Activated naive CD4-positive, alpha-beta T cell treated with anti-CD3 and anti-CD28 coated beads, Interleukin-2, amount 50 U/mL, for 72 hours (primary cell): ENCODE data around the gene TMEM86A. TPM values are rescaled to one million over a fixed set of nuclear protein-coding genes. Genes with fewer than 3 reads are reported as not detected.
A peak's percentile ranks its signal among the peaks of the same experiment; 100 is the strongest.

Experiments
- ATAC-seq, 2 donors: fragments of 150-1000 bp; cut with Tn5 transposase; 2 replicates each; pipeline ENCODE4 v1.10.0; 2021; ENCODE audit warnings: mild to moderate bottlenecking in 2 of 2, moderate library complexity in 2 of 2
- DNase-seq, 2 donors: peaks; one replicate each; pipeline ENCODE4 v3.0.0; 2021 to 2022; ENCODE audit warnings: low spot score in 2 of 2
- H3K27ac Mint-ChIP-seq, 2 donors: one replicate each; pipeline ENCODE4 v1.8.0; 2022; ENCODE audit warnings: mild to moderate bottlenecking in 2 of 2, mixed read lengths in 2 of 2
- H3K36me3 Mint-ChIP-seq, 2 donors: one replicate each; pipeline ENCODE4 v1.8.0; 2022; ENCODE audit warnings: mixed read lengths in 2 of 2
- H3K9me3 Mint-ChIP-seq, 2 donors: one replicate each; pipeline ENCODE4 v1.8.0; 2022; ENCODE audit warnings: mixed read lengths in 2 of 2
- total RNA-seq, 2 donors: library from RNA; stranded (reverse); gene quantifications; one replicate each; pipeline ENCODE4 v1.2.3, GENCODE V29; 2022

TMEM86A gene
- total RNA-seq, 2 donors from 2014 or later, result 0.16 to 1.5 TPM

DNA sequence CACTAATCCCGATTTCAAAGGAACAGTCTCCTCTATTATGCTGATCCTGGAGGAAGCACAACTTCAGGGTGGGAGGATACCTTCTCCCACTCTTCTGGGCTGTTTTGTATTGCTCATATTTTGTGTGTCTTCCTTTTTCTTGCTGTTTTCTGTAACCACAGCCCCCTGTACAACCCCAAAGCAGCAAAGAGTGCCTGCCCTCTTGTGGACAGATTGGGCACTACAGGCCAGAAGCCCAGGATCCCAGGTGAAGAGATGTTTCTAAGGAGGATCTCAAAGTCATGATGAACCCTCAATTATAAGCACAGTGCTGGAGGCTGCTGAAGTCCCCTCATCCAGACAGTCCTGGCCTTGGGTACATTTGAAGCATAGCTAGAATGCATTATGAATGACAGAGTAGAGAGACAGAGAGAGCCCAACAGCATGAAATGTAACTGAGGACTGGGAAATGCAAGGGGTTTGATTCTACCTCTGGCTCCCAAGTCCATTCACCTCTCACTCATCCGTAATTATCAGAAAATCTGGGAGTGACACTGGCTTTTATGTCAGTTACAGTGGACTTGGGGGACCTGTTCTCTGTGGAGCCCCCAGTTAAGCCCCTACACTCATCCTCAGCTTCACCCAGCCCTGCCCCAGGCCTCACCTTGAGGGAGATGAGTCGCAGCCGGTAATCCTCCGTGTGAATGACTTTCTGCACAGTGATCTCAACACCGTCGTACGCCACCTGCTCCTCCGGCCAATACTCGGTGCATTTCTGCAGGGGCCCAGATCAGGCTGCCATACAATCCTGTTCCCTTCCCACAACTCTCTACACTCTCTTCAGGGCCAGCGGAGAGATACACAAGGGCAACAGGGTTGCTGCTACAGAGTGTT is 33.6 kb downstream of the TMEM86A start:
- H3K36me3 Mint-ChIP-seq, result no peaks in the 10 kb centered on the region
- DNase-seq, result peak in 1 of 2 donors; percentile 74
- H3K9me3 Mint-ChIP-seq, result no peaks in the 10 kb centered on the region
- no peak overlapping the region for H3K27ac Mint-ChIP-seq
- peak; percentile 74 to 75 for ATAC-seq

DNA sequence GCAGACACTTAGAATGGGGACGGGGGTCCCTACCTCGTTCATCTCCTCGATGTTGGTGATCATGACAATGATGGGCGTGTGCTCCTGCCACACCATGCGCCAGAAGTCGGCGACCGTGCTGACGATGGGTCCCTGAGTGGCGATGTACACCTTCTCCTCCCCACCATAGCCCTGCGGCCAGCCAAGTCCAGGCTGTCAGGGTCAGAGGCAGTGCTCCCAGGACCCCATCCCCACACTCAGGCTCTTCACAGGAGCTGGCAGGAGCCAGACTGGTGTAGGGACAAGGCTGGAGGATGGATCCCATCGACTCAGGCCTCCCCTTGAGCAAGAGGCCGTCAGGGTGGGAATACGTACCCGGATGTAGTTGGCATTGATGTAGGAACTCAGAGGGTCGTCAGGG is 34.6 kb downstream of the TMEM86A start:
- ATAC-seq, result no peak
- Mint-ChIP-seq H3K9me3 (no peaks in the 10 kb centered on the region), H3K27ac (no peak overlapping the region), H3K36me3 (no peaks in the 10 kb centered on the region)
- no peak for DNase-seq

DNA sequence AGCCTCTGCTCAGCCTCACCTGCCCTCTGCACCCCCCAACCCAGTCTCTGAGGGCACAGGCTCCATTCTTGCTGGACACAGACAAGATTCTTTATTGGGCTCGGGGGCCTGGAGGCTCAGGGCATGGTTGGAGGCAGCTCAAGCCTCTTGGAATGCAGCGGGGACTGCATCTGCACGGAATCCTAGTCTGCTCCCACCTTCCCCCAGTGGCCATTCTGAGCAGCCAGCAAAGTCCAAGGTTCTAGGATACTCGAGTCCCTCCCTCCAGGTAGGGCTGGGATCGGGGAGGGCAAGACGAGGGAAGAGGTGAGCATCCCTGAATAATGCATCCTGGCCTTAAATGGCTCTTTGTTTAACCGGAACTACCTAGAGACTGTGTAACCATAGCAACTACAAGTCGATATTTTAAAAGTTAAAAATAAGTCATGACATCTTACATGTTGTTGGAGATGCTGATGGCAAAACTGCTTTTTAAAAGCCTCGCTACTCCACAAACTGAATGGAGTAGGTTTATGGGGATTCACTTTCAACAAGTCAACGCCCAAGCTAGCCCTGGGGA is 38.1 kb downstream of the TMEM86A start:
- H3K9me3 Mint-ChIP-seq, result no peaks in the 10 kb centered on the region
- no peaks in the 10 kb centered on the region for H3K36me3 Mint-ChIP-seq
- no peak overlapping the region for H3K27ac Mint-ChIP-seq
- ATAC-seq (no peak), DNase-seq (no peak)

DNA sequence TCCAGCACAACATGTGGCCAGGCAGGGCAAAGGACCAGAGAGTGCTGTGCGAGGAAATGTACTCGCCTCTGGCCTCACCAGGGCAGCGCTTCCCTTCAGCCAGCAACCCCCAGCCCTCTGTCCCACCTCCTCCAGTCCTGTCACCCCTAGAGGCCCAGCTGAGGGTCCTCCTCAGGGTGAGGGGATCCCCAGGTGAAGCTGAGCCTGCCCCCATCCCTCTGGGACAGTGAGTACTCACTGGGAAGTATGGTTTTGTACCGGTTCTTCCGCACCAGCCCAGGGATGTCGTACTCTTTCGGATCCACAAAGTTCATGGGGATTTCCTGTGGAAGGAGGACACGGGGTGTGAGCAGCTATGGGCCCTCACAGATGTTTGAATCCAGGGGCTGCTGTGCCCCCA is 39.1 kb downstream of the TMEM86A start:
- Mint-ChIP-seq H3K9me3 (no peaks in the 10 kb centered on the region), H3K36me3 (no peaks in the 10 kb centered on the region), H3K27ac (peak overlapping the region in 1 of 2 donors; percentile 25)
- DNase-seq (no peak), ATAC-seq (no peak)

DNA sequence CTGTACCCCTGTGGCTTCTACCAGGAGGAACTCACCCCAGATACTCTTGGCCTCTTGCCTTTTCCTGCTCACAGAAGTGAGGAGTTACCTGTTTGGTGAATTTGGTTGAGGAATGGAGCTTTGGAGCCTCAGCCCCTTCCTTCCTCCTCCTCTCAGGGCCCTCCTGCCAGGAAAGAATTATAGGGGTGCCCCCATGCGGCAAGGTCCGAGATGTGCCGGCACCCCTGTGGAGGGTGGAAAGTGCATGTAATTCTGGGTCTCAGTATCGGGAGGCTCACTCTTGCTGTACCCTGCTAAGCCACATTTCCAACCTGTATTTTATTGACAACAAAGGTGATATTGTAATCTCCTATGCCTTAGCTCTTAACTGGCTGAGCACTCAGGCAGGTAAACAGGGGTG is 41.1 kb downstream of the TMEM86A start:
- no peaks in the 10 kb centered on the region for H3K9me3 Mint-ChIP-seq
- no peak for ATAC-seq
- DNase-seq, result no peak
- H3K27ac Mint-ChIP-seq, result no peak overlapping the region
- H3K36me3 Mint-ChIP-seq, result no peaks in the 10 kb centered on the region

DNA sequence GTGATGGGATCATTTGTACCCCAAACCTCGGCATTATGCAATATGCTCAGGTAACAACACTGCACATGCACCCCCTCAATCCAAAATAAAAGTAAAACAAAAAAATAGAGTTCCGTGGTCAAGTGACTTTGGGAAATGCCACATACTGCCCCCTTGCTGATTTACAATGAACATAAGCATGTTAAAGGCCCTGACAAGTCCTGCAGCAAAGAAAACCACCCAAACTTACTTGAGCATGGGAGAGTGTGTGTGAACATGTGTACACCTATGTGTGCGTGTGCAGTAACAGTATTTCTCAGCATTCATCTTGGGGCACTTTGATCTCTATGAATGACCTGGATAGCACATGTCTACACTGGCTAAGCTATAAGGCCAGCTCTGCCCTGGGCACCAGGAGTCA is 43.2 kb downstream of the TMEM86A start:
- ATAC-seq (no peak), DNase-seq (no peak)
- no peaks in the 10 kb centered on the region for H3K9me3 Mint-ChIP-seq
- H3K36me3 Mint-ChIP-seq, result no peaks in the 10 kb centered on the region
- no peak overlapping the region for H3K27ac Mint-ChIP-seq

DNA sequence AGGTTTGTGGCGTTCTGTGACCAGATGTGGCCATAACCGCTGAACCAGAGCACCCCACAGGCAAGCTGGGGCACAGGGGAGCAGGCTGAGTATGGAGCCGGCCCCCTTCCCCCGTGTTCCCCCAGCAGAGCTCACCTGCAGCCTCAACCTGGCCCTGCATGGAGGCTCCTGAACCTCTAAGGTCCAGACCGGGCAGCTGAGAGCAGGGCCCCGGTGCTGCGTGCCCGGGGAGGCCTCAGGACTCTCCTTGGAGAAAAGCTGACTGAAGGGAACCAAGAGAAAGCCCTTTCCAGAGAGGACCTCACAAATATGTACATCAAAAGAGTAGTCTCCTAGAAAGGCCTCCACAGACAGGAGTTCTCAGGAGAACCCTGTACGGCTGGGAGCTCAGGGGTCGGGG is 44.8 kb downstream of the TMEM86A start:
- no peaks in the 10 kb centered on the region for H3K9me3 Mint-ChIP-seq
- DNase-seq (no peak), ATAC-seq (no peak)
- no peak overlapping the region for H3K27ac Mint-ChIP-seq
- no peaks in the 10 kb centered on the region for H3K36me3 Mint-ChIP-seq

DNA sequence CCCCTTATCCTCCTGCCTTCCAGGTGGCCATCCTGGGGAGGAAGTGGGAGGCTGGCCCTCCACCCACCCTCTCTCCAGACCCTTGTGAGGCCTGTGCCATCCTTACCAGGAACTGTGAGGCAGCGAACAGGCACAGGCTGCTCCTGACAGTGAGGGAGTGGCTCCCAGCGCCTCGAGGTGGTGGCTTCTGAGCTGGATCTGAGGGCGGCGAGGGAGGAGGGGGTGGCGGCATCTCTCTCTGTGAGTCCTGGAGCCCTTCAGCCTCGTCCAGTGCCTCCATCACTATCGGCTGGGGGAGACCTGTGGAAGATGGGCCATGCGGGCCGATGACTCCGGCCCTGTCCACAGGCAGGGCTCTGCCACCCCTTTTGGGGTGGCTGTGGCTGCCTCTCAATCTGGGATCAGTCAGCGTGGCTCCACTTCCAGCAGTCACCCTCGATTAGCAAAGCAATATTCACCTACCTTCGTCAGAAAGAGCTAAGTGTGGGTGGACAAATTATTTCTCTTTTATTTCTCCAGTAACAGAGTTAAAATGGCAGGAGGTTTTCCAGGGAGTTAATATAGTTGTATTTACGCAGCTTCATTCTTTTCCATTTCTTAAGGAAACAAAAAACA is 45.4 kb downstream of the TMEM86A start:
- ATAC-seq (no peak), DNase-seq (no peak)
- Mint-ChIP-seq H3K9me3 (no peaks in the 10 kb centered on the region), H3K27ac (no peak overlapping the region), H3K36me3 (no peaks in the 10 kb centered on the region)

DNA sequence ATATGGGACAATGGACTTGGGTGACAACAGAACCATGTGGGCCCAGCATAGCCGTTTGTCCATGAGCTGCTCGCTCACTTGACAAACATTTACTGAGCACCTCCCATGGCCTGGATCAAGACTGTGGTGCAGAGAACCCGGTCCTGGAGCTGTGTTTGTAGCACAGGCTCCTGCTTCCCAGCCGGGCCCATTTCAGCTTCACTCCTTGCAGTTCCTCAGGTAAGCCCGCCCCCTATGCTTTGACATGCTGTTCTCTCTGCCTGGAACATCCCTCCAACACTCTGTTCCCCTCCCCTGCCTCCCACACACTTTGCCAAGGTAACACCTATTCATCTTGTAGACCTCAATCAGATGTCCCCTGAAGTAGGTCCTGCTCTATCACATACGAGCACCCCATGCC is 46.7 kb downstream of the TMEM86A start:
- no peak for DNase-seq
- no peak for ATAC-seq
- Mint-ChIP-seq H3K36me3 (no peaks in the 10 kb centered on the region), H3K9me3 (no peaks in the 10 kb centered on the region), H3K27ac (no peak overlapping the region)

DNA sequence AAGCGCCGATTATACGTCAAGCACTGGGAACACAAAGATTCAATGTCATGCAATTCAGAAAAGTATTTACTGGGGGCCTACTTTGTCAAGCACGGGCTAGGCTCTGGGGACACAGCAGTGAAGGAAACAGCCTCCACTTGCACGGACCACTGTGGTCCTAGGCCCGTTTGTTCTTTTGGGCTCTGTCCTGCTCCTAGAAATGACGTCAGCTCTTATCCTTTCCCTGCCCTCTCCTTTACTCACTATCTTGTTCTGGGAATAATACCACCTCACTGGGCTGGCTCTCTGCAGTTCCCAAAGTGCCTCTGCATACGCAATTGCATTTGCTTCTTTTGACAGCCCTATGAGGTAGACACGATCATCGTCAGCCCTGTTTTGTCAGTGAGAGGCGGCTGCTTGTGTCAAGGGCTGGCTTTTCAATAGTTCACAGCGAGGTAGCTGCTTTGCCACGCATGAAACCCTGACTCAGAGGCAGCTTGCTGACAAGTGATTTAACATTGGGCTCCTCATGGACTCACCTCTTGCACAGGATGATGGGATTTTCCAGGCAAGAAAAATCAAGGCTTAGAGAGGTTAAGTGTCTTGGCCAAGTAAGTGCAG is 50.3 kb downstream of the TMEM86A start:
- no peak for ATAC-seq
- Mint-ChIP-seq H3K27ac (no peak overlapping the region), H3K36me3 (no peaks in the 10 kb centered on the region), H3K9me3 (no peaks in the 10 kb centered on the region)
- DNase-seq, result no peak

DNA sequence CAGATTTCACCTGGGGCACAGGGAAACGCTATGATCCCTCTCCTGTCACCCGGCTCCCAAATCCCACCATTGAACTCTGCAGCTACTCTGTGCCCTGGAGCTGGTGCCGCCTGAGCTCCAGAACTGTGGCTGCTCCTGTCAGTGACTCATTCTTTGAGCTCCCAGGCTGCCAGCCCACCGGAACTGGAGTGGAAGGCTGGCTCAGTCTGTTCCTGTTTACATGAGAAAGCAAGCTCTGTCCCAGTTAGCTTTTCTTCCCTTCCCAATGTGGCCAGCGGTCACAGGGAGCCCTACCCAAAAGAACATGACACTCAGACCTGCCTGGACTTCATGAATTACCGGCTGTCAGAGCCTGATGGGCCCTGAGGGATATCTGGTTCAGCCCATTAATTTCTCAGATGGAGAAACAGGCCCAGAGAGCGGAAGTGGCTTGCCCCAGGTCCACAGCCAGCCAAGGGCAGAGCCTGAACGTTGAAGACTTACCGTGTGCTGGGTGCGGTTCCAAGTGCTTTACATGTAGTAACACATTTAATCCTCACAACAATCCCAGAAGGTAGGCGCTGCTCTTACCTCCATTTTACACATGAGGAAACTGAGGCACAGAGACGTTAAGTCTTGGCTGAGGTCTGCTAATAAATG is 51.2 kb downstream of the TMEM86A start:
- ATAC-seq (no peak), DNase-seq (no peak)
- no peak overlapping the region for H3K27ac Mint-ChIP-seq
- H3K9me3 Mint-ChIP-seq, result no peaks in the 10 kb centered on the region
- no peaks in the 10 kb centered on the region for H3K36me3 Mint-ChIP-seq

DNA sequence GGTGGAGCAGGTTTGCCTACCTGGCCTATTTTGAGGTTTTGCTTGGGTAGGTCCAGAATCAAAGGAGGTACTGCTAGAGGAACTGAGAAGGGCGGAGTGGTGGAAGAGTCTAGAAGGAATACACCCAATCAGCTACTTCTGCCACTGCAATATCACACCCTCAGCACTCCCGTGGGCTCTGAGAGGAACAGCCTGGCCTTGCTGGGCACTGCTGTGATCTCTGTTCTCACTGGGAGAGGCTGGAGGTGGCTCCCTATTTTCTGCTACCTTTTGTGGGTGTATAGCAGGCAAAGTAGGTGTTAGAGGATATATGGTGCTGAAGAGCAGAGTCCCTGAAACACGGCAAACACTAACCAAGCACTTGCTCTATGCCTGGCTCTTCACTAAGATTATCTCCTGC is 52.4 kb downstream of the TMEM86A start:
- ATAC-seq, result no peak

DNA sequence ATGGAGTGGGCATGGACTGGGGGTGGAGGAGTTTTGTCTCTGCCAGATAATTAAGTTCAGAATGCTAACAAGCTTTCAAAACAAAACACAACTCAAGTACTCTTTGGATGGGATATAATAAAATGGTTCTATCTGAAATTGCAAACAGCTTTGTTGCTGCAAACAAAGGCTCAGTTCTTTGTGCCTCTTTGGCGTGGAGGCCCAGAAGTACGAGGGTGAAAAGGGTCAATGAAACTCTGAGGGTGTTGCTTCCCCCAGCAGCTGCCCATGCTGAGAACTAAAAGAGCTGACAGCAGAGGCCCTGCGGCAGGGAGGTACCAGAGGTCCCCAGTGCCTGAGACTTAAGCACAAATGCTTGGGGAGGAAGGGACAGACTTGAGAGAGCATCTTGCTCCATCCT is 53.9 kb downstream of the TMEM86A start:
- no peak overlapping the region for H3K27ac Mint-ChIP-seq
- H3K36me3 Mint-ChIP-seq, result no peaks in the 10 kb centered on the region
- H3K9me3 Mint-ChIP-seq, result no peaks in the 10 kb centered on the region
- ATAC-seq (no peak), DNase-seq (no peak)

More for the DNA sequence above, 52.4 kb downstream of the TMEM86A start:
- Mint-ChIP-seq H3K36me3 (no peaks in the 10 kb centered on the region), H3K27ac (no peak overlapping the region), H3K9me3 (no peaks in the 10 kb centered on the region)
- no peak for DNase-seq

DNA sequence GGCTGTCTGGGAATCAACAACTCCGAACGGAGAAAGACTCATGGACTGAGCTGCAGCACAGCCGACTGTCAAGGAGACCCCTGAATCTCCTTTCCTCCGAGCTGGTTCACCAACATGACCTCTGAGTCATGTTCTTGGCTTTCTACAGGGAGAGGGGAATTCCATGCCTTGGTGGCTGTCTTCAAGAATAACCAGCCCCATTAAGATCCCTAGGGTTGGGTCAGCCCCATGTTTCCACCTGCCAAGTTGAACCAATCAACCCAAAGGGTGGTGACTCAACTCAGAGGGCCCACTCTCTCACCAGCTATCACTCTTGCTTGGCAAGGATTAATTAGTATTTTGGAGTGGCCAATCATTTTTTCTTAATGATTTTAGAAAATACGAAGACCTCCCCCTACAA is 55.7 kb downstream of the TMEM86A start:
- no peak overlapping the region for H3K27ac Mint-ChIP-seq
- H3K9me3 Mint-ChIP-seq, result no peaks in the 10 kb centered on the region
- H3K36me3 Mint-ChIP-seq, result no peaks in the 10 kb centered on the region
- DNase-seq (no peak), ATAC-seq (peak in 1 of 2 donors; percentile 90)
